ENCODE results near the gene KCNK3. TPM values are rescaled to one million over a fixed set of nuclear protein-coding genes. Genes with fewer than 3 reads are reported as not detected.

Gene KCNK3
- total RNA-seq, 1 donor from 2014 or later: 2.7 TPM

DNA sequence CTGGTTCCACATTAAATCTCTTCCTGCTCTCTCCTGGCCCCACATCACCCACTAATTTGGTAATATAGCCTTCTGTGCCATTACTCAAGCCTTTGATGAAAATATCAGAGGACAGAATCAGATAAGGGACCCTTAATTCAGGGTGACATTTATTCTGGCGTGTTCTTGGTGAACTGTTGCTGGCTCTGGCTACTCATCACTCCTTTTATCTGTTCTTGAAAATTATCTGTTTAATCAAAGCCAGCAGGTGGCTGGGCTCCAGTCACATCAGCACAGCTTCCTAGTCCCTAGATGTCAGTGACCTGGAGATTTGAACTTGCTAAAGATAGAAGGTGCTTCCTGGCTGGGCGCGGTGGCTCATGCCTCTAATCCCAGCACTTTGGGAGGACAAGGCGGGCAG is 44.7 kb downstream of the KCNK3 start:
- no peaks in the 10 kb centered on the region for H3K9me3 Mint-ChIP-seq
- H3K4me3 Mint-ChIP-seq: no peak overlapping the region
- no peaks in the 10 kb centered on the region for H3K36me3 Mint-ChIP-seq
- TF ChIP-seq, protein P1, sequence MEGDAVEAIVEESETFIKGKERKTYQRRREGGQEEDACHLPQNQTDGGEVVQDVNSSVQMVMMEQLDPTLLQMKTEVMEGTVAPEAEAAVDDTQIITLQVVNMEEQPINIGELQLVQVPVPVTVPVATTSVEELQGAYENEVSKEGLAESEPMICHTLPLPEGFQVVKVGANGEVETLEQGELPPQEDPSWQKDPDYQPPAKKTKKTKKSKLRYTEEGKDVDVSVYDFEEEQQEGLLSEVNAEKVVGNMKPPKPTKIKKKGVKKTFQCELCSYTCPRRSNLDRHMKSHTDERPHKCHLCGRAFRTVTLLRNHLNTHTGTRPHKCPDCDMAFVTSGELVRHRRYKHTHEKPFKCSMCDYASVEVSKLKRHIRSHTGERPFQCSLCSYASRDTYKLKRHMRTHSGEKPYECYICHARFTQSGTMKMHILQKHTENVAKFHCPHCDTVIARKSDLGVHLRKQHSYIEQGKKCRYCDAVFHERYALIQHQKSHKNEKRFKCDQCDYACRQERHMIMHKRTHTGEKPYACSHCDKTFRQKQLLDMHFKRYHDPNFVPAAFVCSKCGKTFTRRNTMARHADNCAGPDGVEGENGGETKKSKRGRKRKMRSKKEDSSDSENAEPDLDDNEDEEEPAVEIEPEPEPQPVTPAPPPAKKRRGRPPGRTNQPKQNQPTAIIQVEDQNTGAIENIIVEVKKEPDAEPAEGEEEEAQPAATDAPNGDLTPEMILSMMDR (conservative IDR thresholded peaks at IDR 0.05): no peak
- H3K27me3 Mint-ChIP-seq: no peaks in the 10 kb centered on the region
- peaks cover 8% of the 10 kb centered on the region for H3K4me1 Mint-ChIP-seq (ENCODE audit: unreplicated experiment)
- no peak for DNase-seq (ENCODE audit: extremely low spot score, unreplicated experiment)
- no peak overlapping the region for H3K27ac Mint-ChIP-seq

DNA sequence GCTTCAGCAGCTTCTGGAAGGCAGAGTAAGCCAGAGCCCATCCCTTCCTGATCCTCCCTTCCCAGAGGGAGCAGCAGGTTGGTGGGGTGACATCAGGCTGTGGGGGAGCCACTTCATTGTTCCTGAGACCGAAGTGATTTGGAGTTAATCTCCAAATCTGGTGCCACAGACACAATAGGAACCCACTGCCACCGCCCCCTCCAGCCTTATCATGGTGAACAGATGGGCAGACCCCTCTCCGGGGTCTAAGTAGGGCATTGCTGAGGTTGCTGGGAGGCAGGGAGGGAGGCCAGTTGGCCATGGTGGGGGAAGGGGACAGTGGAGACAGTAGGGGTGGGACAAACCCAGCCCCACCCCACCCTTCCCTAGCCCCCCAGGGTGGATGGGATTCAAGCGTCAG is 46.0 kb downstream of the KCNK3 start:
- Mint-ChIP-seq H3K27ac (no peak overlapping the region), H3K9me3 (no peaks in the 10 kb centered on the region), H3K4me1 (ENCODE audit: unreplicated experiment) (peaks cover 8% of the 10 kb centered on the region), H3K27me3 (no peaks in the 10 kb centered on the region), H3K36me3 (no peaks in the 10 kb centered on the region), H3K4me3 (no peak overlapping the region)
- TF ChIP-seq, protein P1 (conservative IDR thresholded peaks at IDR 0.05): no peak
- DNase-seq (ENCODE audit: extremely low spot score, unreplicated experiment): no peak

DNA sequence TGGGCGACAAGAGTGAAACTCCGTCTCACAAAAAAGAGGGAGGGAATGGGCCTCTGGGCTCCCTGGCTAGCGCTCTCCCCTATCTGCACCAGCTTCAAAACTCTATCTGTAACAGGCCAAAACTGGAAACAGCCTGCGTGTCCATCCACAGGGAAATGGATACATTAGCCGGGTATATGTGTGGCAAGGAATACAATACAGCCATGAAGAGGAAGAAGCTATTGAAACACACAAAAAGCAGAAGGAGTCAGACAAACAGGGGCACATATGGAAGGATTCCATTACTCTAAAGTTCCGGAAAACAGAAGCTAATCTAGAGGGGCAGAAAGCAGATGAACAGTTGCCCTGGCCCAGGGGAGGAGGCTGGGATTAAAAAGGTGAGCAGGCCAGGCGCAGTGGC is 47.0 kb downstream of the KCNK3 start:
- H3K4me1 Mint-ChIP-seq (ENCODE audit: unreplicated experiment): peaks cover 12% of the 10 kb centered on the region
- DNase-seq (ENCODE audit: extremely low spot score, unreplicated experiment): no peak
- no peak overlapping the region for H3K4me3 Mint-ChIP-seq
- no peak overlapping the region for H3K27ac Mint-ChIP-seq
- no peaks in the 10 kb centered on the region for H3K27me3 Mint-ChIP-seq
- no peaks in the 10 kb centered on the region for H3K36me3 Mint-ChIP-seq
- TF ChIP-seq, protein P1 (conservative IDR thresholded peaks at IDR 0.05): no peak
- H3K9me3 Mint-ChIP-seq: no peaks in the 10 kb centered on the region

DNA sequence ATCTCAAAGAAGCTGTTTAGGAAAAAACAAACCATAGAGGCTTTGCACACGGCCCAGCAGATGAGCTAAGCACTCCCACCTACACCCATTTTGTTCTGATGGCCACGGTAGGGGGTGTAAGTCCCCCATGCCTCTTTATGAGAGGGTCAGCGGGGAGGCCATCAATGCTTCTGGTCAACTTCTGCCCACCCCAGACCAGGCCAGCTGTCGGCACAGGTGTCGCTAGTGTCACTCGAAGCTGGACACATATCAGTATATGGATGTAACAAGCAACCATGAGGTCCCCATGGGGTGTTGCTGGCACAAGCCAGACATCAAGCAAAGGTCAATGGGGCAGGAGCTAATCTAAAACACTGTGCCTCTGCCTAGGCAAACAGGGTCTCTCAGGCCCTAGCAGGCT is 47.8 kb downstream of the KCNK3 start:
- H3K27me3 Mint-ChIP-seq: no peaks in the 10 kb centered on the region
- TF ChIP-seq, protein P1 (conservative IDR thresholded peaks at IDR 0.05): no peak
- H3K4me1 Mint-ChIP-seq (ENCODE audit: unreplicated experiment): peaks cover 17% of the 10 kb centered on the region
- DNase-seq (ENCODE audit: extremely low spot score, unreplicated experiment): no peak
- no peak overlapping the region for H3K27ac Mint-ChIP-seq
- no peak overlapping the region for H3K4me3 Mint-ChIP-seq
- H3K36me3 Mint-ChIP-seq: no peaks in the 10 kb centered on the region
- no peaks in the 10 kb centered on the region for H3K9me3 Mint-ChIP-seq

DNA sequence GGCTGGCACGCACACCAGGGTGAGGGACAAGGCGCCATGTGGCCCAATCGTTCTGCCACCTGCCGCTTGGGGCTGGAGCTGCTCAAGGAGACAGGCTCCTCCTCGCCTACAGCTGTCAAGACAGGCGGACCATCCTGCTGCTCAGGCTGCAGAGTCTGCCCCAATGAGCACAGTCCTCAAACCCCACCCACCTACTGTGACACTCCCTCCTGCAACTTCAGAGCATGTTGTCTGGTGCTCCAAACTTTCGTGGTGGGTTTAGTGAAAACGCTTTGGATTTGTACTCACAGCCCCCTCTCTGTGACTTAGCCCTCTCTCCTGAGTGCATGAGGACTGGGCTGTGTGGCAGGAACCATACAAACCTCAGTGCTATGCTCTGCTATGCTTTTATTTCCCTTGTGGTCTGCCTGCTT is 48.4 kb downstream of the KCNK3 start:
- Mint-ChIP-seq H3K27ac (no peak overlapping the region), H3K27me3 (no peaks in the 10 kb centered on the region), H3K9me3 (no peaks in the 10 kb centered on the region), H3K4me3 (no peak overlapping the region), H3K4me1 (ENCODE audit: unreplicated experiment) (peaks cover 17% of the 10 kb centered on the region), H3K36me3 (no peaks in the 10 kb centered on the region)
- no peak for DNase-seq (ENCODE audit: extremely low spot score, unreplicated experiment)
- TF ChIP-seq, protein P1 (conservative IDR thresholded peaks at IDR 0.05): no peak

All from type B pancreatic cell (in vitro differentiated cells).